GM21528 (cell line): ENCODE results near the gene LETMD1.
"Not testable (repeated sequence)": the region's sequence is repeated elsewhere in the genome, so short reads cannot be mapped to it uniquely, and the experiment has no call there.

ENCODE experiments used
- ATAC-seq: cut with Tn5 transposase; IDR thresholded peaks from one replicate; pipeline ENCODE4 v1.9.1; 2021; ENCODE audit warnings: mild to moderate bottlenecking, moderate library complexity; ENCODE audit not compliant: unreplicated experiment, low FRiP score

The LETMD1 gene

GRCh38 chr12:51047655-51048540 is at the start of gene LETMD1:
TSS of gene LETMD1 (plus strand) at chr12:51048327. CDS start at chr12:51048357, 30 bp downstream.
- peak; percentile 95 for ATAC-seq

GRCh38 chr12:50999093-50999492 is 49.0 kb upstream of the LETMD1 start:
- no peak for ATAC-seq

- no peak for ATAC-seq
Measured at GRCh38 chr12:51000245-51000644, 47.9 kb upstream of the LETMD1 start.

GRCh38 chr12:51001799-51002198 is 46.3 kb upstream of the LETMD1 start:
- ATAC-seq = no peak

- ATAC-seq = no peak
Measured at GRCh38 chr12:51004504-51004903, 43.6 kb upstream of the LETMD1 start.

- no peak for ATAC-seq
Measured at GRCh38 chr12:51005030-51005429, 43.1 kb upstream of the LETMD1 start.

GRCh38 chr12:51005671-51006070 is 42.5 kb upstream of the LETMD1 start:
- ATAC-seq = no peak

GRCh38 chr12:51008329-51009055 is 39.6 kb upstream of the LETMD1 start:
- ATAC-seq = no peak

GRCh38 chr12:51009056-51009440 is 39.1 kb upstream of the LETMD1 start:
- no peak for ATAC-seq

- no peak for ATAC-seq
Measured at GRCh38 chr12:51011955-51012354, 36.2 kb upstream of the LETMD1 start.

GRCh38 chr12:51012570-51013236 is 35.4 kb upstream of the LETMD1 start:
- no peak for ATAC-seq

GRCh38 chr12:51013441-51013840 is 34.7 kb upstream of the LETMD1 start:
- ATAC-seq = no peak

GRCh38 chr12:51014467-51014866 is 33.7 kb upstream of the LETMD1 start:
- not testable (repeated sequence) for ATAC-seq

- no peak for ATAC-seq
Measured at GRCh38 chr12:51017452-51017851, 30.7 kb upstream of the LETMD1 start.

GRCh38 chr12:51018956-51019355 is 29.2 kb upstream of the LETMD1 start:
- no peak for ATAC-seq

GRCh38 chr12:51019927-51020326 is 28.2 kb upstream of the LETMD1 start:
- ATAC-seq = no peak

- no peak for ATAC-seq
Measured at GRCh38 chr12:51020448-51021182, 27.5 kb upstream of the LETMD1 start.

- ATAC-seq = no peak
Measured at GRCh38 chr12:51021694-51022093, 26.4 kb upstream of the LETMD1 start.

- ATAC-seq = no peak
Measured at GRCh38 chr12:51023625-51024382, 24.3 kb upstream of the LETMD1 start.

GRCh38 chr12:51025338-51025835 is 22.7 kb upstream of the LETMD1 start:
- no peak for ATAC-seq
